ENCODE results near the gene USP49.
"Not testable (repeated sequence)": the region's sequence is repeated elsewhere in the genome, so short reads cannot be mapped to it uniquely, and the experiment has no call there.

The USP49 gene

DNA sequence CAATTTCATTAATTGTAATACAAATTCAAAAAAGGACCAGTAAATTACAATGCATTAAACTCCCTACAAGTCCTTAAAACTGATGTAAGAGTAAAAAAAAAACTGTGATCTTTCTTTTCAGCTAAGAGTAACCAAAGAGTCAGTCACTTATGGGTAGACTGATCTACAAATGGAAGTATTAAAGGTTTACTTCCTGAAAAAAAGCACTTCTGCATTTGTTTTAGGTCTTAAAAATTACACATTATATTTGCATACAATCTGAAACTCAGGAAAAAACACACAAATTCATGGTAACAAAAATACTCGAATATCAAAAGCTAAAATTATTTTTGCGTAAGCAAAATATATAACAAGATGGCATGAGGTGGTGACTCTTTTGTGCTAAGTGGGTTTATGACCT is 23.5 kb downstream of the USP49 start:
- DNase-seq: no peak

DNA sequence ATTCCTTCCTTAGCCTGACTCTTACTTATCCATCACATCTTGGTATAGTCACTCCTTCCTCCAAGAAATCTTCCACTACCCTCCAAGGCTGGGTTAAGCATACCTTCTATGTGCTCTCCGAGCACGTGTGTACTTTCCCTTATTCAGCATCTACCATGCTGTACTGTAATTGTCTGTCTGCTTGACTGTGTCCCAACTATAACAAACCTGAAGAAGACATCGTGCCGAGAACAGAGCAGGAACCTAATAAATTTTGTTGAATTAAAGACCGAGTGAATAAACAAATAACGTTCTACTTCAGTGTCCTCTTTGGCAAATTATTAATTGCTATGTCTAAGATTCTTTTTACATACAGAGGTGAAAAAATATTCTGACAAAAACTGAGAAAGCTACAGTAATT is 35.8 kb downstream of the USP49 start:
- no peak for DNase-seq

DNA sequence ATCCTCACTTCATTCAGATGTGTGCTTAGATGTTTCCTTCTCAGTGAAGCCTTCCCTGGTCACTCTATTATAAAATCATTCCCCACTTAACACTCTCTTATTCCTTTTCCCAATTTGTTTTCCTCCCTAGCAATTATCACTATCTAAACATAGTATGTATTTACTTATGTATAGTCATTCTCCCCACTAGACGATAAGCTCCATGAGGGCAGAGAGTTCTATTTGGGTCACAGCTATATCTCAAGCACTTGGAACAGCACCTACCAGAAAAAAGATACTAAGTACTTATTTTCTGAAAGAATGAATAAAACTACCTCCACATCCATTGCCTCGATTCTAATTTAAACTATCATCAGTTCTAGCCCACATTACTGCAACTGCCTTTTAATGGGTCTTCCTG is 36.5 kb downstream of the USP49 start:
- DNase-seq: no peak

DNA sequence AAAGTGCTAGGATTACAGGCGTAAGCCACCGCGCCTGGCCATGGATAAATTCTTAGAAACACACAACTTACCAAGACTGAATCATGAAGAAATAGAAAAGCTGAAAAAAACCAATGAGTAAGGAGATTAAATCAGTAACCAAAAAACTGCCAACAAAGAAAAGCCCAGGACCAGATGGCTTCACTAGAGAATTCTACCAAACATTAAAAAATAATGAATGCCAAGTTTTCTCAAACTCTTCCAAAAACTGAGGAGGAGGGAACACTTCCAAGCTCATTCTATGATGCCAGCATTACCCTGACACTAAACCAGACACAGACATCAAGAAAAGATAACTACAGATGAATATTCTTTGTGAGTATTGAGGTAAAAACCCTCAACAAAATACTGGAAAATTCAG is 44.3 kb downstream of the USP49 start:
- DNase-seq: no peak

DNA sequence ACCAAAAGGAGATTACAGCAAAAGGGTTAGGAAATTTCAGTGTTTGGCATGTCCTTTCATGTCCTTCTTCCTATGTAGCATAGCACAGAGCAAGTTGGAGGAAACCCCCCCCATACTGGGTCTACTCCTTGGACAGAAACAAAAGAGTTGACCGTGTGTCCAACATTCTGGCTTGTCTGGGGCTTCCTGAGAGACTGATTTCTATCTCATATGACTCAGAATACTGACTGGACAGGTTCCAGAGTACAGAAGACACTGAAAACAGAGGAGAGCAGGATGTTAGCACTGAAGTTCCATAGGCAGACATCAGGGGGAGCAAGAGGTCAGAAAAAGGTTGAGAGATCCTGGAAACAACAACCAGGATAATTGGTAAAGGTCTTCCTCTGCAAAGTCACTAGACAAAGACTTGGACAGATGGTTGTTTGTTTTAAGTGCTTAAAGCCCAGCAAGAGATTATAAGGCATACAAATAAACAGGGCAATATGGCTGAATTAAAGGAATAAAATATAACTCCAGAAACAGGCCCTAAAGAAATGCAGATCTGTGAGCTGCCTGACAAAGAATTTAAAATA is 48.4 kb downstream of the USP49 start:
- peak; percentile 63 for DNase-seq

DNA sequence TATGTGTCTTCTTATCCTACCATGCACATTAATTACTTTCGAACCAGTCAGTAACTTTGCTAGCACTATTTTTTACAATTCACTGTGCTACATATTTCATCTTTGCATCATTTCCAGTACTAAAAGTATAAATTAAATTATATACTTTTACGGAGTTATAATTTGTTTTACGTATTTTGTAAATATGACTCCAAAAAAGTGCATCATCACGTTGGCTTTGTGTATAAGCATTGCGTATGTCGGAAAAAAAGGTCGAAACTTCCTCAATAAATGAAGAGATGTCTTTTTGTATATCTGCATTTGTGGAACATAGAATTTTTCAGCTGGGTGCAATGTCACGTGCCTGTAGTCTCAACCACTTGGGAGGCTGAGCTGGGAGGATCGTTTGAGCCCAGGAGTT is 52.0 kb downstream of the USP49 start:
- no peak for DNase-seq

DNA sequence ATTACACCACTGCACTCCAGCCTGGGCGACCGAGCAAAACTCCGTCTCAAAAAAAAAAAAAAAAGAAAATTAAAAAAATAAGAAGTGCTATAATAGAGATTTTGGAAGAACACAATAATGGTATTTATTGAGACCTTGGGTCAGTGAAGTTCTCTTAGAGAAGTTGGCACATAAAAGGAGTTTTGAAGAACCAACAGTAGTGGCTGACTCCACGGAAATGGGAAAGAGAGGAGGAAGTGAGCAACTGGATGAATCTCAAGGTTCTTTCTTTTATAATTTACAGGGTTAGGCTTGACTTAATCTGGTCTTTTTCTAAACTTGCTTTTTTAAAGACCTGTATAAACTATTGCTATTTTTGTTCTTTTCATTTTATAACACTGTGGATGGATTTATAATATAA is 54.8 kb downstream of the USP49 start:
- DNase-seq: no peak

DNA sequence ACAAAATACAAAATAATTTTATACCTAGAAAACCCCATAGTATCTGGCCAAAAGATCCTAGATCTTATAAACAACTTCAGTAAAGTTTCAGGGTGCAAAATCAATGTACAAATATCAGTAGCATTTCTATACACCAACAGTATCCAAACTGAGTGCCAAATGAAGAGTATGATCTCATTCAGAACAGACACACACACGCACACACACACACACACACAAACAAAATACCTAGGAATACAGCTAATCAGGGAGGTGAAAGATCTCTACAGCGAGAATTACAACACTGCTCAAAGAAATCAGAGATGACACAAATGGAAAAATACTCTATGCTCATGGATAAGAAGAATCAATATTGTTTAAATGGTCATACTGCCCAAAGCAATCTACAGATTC is 58.5 kb downstream of the USP49 start:
- no peak for DNase-seq

DNA sequence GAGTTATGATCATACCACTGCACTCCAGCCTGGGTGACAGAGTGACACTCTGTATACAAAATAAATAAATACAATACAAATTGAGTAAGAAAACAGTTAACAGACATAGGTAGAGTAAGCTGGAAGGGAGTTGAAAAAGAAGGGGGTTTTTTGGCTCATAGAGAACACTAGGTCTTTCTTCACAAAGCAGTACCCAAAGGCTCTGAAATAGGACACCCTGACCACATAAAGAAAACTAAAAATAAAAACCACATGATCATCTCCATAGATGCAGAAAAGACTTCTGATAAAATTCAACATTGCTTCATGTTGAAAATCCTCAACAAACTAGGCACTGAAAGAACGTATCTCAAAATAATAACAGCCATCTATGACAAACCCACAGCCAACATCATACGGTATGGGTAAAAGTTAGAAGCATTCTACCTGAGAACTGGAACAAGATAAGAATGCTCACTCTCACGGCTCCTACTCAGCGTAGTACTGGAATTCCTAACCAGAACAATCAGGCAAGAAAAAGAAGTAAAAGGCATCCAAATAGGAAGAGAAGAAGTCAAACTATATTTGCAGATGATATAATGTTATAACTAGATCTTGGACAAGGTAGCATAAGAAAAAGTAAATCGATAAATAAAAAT is 59.0 kb downstream of the USP49 start:
- DNase-seq: no peak

DNA sequence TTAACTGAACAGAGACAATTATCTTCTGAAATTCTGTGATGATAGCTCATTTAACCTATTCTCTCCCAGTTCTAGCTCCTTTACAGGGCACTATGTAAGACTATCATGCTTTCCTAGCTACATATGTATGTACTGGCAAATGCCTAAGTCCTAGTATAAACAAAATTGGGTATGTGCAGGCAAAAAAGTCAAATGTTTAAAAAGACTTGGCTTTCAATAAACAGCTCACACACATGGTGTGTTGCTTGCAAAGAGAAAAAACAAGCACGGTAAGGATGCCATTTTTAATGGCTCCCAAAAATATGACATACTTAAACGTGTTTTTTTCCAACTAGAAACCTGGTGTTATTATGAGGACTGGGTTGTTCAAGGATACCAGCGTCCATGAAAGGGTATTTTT is 62.9 kb downstream of the USP49 start:
- DNase-seq: no peak

DNA sequence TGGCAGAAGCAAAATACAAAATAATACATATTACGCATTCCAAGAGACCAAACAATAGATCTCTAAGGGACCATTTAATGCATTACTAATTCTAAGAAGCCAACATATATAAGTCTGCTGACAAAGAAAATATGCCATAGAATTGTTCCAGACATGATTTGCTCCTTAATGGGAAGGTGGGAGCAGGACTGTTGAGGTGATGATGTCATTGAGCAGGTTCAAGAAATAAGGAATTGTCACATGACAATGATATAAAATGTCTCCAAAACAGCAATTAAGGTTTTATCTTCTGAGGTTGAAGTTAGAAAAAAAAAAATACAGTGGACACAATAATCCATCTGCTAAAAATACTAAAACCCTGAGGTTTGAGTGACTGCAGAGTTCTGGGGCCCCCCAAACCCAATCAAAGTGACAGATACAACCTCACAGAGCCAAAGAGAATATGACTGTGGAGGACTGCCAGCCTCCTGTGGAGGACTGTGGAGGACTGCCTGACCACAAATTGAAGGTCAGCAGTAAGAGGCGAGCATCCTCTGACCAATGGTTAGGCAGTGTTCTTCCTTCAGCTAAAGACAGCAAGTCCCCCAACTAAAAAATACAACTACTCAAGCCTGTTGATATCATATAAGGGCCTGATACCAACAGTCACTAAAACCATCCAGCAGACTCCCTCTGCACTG is 68.7 kb downstream of the USP49 start:
- DNase-seq: no peak

DNA sequence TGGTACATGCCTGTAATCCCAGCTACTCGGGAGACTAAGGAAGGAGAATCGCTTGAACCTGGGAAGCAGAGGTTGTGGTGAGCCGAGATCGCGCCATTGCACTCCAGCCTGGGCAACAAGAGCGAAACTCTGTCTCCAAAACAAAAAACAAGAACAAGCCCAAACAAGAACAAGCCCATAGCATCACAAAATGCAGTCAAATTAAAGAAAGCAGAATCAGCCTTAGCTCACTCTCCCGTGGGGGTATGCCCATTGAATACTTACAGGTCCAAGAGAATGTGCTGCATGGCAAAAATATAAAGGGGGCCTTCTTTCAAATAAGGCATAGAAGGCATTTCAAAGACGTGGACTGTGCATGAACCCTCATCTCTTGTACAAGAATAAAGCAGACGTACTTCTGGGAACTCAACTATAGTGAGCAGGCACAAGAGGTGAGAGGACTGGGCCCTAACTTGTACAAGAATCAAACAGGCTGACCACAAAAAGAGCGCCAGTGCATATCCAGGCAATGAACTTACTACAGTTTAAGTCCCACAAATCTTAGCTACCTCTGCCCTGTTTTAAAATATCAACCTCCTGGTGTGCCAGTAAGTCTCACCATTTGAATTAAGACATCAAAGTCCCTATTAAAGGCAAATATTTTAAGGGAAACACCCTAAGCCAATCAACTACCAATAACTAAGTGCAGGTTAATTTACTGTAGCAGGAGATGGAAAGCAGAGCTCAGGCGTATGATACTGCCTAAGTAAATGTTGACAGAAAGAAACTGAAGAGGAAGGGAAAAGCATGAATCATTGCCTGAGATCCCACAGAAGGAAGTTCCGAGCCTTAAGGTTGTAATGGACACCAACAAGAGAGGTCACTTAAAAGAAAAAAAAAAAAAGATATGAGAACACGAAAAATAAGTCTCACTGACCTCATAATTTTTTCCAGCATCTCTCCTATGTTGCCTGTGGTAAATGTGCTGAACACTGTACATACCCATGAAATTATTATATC is 70.3 kb downstream of the USP49 start:
- DNase-seq: no peak

DNA sequence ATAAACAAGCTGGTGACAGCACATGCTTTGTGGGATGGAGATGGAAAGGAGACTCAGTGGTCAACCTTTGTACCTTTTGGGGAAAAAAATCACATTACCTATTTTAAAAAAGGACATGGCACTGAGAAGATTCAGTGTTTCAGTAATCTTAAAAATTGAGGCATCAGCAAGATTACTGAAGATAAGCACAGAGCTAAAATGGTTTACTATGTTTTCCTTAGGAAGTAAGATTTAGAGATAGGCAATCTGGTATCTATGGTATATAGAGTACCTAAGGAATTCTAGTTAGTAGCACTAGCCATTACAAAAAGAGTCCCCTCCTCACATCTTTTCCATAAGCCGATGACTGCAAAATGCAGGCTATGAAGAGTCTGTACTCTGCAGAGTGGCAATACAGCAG is 72.0 kb downstream of the USP49 start:
- no peak for DNase-seq

DNA sequence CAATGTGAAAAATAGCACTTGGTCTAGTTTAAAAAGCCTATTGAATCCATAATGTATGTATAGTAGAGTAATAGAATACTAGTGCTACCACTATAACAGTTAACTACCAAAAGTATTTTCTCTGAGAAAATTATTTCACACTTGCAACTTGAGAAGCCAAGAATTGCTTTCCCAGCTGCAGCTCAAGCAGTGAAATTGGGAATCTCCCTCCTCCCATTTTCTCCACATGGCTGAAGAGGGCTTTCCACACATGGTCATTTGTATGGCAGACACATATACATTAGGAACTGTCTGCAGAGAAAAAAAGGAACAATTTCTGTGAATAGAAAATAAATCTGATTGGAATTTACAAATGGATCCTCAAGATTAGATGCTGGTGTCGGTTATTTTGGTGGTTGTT is 73.2 kb downstream of the USP49 start:
- no peak for DNase-seq

DNA sequence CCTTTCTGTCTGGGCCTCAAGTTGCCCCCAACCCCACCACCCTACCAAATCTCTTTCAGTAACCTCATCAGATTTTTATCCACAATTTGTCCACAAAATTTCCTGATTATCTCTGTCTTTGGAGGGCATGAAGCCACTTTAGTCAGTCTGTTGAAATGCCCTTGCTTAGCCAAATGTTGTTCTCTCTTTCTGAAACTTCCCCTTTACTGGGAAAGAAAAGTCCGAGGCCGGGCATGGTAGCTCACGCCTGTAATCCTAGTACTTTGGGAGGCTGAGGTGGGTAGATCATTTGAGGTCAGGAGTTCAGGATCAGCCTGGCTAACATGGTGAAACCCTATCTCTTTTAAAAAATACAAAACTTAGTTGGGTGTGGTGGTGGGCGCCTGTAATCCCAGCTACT is 73.9 kb downstream of the USP49 start:
- no peak for DNase-seq

DNA sequence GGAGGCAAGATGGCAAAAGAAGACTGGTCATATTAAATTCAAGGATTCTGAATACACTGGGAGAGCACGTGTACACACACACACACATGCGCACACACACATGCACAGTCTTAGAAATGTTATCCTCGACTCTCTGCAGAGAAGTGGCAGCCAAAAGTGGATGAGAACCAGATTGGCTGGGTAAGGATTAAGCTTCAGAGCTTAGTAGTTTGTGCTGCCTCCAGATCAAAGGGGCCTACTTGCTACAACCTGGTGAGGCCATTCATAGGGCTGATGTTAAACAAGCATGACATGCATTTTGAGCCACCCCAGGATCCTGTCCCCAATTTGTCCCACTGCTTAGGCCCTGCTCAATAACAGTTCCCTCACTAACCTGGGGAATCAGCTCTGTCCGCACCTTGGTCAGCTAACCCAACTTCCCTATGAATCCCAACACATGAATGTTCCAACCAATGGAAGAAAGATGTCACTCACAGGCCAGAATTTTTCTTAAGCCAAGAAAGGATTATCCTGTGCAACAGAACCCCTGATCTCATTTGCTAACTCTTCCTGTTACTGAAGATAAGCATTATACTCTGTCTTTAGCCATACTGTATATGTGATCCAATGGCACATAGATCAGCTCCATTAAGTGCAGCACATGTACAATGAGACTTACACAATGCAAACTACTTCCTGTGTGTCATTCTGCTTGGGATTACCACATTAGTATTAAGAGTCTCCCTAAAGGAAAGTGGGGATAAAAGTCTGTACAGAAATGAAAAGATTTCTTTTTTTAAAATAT is 76.7 kb downstream of the USP49 start:
- no peak for DNase-seq

DNA sequence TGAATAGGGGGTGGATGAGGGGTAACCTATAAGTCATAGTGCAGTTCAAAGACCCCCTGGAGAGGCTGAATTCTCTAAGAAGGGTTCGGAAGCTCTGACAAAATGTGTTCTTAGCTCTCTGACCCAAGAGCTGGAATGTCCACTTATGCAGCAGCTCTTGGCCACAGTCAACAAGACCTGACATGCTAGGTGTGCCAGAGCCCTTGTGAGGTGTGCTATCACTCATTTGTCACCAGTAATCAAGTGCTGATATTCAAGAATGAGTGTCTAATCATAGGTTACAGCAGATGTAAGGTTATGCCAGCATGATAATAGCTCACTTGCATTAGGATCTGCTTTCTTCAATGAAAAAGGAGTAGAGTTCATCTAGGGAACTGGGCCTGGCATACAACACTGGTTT is 79.6 kb downstream of the USP49 start:
- no peak for DNase-seq

DNA sequence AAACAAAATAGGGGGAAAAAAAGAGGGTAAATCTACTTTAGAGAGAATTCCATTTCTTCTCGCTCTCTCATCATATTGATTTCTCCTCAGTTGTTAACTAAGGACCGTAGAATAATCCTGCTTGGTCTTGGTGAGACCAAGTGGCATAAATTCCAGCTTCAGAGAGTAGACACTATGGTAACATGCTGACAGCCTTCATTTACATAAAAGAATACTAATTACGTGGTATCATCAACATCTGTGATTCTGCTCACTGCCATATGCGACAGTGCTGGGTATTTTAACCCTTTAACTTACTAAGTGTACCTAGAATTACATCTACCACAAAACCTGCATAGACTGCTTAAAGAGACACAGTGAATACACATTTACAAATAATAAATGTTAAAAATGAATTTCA is 80.5 kb downstream of the USP49 start:
- no peak for DNase-seq

DNA sequence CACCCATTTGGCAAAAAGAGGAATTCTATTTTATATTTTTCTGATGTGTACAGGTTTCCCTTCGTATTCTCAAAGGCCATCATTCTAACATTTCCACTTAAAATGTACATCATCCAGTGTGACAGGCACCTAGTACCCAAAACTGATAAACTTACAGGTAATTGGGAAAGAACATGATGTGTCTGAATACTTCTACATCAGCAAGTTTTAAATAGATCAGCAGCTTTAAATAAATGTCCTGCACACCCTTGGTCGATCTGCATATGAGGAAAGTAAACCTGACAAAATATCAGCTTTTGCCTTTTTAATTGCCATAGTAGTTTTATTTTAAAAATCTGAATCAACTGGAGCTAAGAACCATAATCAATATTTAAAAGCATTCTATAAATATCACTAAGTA is 81.2 kb downstream of the USP49 start:
- no peak for DNase-seq

DNA sequence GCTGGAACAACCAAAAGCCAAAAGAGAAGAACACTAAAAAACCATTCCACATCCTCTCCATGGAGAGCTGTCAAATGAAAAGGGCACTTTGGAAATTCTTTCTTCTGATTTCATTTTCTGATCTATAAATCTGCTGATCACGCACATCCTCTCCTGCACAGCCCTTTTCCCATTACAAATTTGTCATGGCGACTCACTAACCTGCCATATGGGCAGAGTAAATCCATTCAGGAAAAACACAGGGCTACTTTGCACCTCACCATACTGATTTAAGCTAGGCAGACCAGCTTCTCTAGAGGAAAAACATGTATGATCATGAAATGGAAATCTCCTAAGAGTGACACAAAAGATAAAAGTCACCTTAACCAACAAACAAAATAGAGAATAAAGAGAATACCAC is 81.7 kb downstream of the USP49 start:
- DNase-seq: no peak

DNA sequence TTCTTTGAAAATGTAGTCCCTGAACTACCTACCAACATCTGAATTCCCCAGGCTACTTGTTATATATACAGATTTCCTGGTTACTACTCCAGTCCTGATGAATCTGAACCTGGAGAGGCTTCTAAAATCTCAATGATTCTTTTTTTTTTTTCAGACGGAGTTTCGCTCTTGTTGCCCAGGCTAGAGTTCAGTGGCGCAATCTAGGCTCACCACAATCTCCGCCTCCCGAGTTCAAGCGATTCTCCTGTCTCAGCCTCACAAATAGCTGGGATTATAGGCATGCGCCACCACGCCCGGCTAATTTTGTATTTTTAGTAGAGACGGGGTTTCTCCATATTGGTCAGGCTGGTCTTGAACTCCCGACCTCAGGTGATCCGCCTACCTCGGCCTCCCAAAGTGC is 83.2 kb downstream of the USP49 start:
- not testable (repeated sequence) for DNase-seq

DNA sequence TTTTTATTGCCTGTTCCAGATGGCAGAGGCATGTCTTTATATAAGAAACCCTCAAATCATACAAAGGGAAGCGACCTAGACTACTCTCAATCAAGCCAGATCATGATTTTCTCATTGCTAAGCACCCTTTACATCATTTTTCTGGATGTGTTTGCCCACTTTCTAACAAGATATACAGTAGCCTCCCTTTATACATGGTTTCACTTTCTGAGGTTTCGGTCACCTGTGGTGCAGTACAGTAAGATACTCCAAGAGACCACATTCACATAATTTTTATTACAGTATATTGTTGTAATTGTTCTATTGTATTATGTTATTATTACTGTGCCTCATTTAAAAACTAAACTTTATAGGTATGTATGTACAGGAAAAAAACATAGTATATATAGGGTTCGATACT is 84.1 kb downstream of the USP49 start:
- no peak for DNase-seq

Data from CD4-positive, alpha-beta T cell treated with Interleukin-17A for 4 hours (primary cell).